Adipocyte (in vitro differentiated cells): Measurements from ENCODE around the gene IL12A.

Experiments used
- DNase-seq: peaks from one replicate; pipeline ENCODE4 v3.0.0-alpha.2; 2015; ENCODE audit warnings: low read depth
- H3K27me3 ChIP-seq: replicated peaks from 2 replicates; pipeline ENCODE4 v1.7.0; 2013; ENCODE audit warnings: mild to moderate bottlenecking, low read length, moderate library complexity; ENCODE audit not compliant: control insufficient read depth, insufficient read depth
- H3K36me3 ChIP-seq: 2 replicates; pipeline ENCODE4 v1.7.0; 2013; ENCODE audit warnings: low read length, mild to moderate bottlenecking, moderate library complexity; ENCODE audit not compliant: control insufficient read depth, insufficient read depth, severe bottlenecking
- H3K4me1 ChIP-seq: 2 replicates; pipeline ENCODE4 v1.7.0; 2013; ENCODE audit warnings: mild to moderate bottlenecking, low read length, moderate library complexity; ENCODE audit not compliant: control insufficient read depth, insufficient read depth
- H3K4me3 ChIP-seq: 2 replicates; pipeline ENCODE4 v1.7.0; 2013; ENCODE audit warnings: mild to moderate bottlenecking, low read length, moderate library complexity
- H3K9ac ChIP-seq: 2 replicates; pipeline ENCODE4 v1.7.0; 2013; ENCODE audit warnings: mild to moderate bottlenecking, low read length, moderate library complexity
- H3K9me3 ChIP-seq: 2 replicates; pipeline ENCODE4 v1.7.0; 2013; ENCODE audit warnings: mild to moderate bottlenecking, low read length, moderate library complexity; ENCODE audit not compliant: control insufficient read depth

IL12A gene

DNA sequence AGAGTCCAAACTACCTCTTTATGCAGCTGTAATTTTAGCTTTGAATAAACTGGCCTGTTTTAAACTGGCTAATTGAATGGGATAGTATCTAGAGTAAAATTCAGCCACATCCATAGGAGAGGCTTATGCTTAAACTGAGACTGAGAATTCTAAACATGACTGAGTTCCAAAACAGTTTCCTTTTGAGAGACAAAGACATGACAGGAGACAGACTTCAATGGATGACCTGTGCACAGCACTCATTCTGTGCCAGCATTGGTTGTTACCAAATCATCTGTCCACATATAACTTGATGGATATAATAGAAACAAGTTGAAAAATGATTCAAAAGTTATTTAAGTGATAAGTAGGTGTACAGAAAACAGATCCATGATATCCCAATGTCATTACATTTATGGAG, 20.9 kb downstream of the IL12A start:
- H3K9me3 ChIP-seq: no peaks in the 10 kb centered on the region

DNA sequence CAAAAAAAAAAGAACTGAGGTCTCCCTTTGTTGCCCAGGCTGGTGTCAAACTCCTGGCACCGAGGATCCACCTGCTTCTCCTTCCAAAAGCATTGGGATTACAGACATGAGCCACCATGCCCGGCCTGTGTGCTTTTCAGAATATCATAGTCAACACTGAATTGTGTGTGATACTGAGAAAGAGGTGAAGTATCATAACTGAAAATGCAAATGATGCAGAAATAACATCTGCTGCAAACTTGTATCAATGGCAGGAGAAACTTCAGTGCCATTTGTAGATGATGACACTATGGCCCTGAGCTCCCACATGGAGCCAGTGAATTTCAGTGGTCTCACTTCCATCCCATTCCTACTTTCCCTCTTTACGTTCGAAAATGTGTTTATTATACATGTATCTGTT, 21.9 kb downstream of the IL12A start:
- Histone ChIP-seq H3K4me1 (no peaks in the 10 kb centered on the region), H3K4me3 (no peak overlapping the region), H3K36me3 (no peaks in the 10 kb centered on the region), H3K9ac (no peak overlapping the region), H3K9me3 (no peaks in the 10 kb centered on the region), H3K27me3 (no peaks in the 10 kb centered on the region)
- no peak for DNase-seq

More for the DNA sequence above, 20.9 kb downstream of the IL12A start:
- Histone ChIP-seq H3K4me3 (no peak overlapping the region), H3K4me1 (no peaks in the 10 kb centered on the region), H3K27me3 (no peaks in the 10 kb centered on the region), H3K36me3 (no peaks in the 10 kb centered on the region), H3K9ac (no peak overlapping the region)
- no peak for DNase-seq

DNA sequence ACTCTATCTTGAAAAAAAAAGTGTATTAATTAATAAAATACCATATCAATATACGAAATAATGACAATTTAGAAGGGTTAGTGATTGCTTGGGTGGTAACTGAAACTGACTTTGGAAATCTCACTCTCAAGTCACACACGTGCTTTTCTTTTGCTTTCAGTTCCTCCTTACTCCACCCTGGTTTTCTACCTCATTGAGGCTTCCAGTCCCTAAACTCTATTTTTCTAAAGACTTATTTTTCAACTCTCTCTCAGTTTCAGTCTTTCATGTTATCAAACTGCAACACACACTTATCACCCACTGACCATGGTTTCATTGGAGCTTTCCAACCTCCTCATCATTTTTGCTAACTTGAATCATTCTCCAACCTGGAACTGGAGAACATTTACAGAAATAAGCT, 23.5 kb downstream of the IL12A start:
- Histone ChIP-seq H3K4me3 (no peak overlapping the region), H3K27me3 (no peaks in the 10 kb centered on the region), H3K36me3 (no peaks in the 10 kb centered on the region), H3K9me3 (no peaks in the 10 kb centered on the region), H3K4me1 (peaks cover 6% of the 10 kb centered on the region), H3K9ac (no peak overlapping the region)
- no peak for DNase-seq

DNA sequence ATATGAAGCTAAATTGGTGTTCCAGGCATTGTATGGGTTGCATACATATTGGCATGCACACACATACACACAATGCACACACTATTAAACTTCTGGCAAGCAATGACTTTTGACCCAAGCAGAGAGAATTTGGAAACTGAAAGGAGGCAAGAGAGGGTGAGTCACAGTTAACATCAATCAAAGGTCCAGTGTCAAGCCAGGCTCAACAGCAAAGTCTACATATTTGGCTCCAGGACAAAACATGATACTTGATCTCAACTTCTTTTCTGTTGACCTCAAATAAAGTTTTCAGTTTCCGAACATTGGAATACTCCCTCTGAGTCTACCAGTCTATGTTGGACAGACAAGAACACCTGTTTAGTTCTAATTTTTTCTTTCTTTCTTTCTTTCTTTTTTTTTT, 28.3 kb downstream of the IL12A start:
- peaks cover 4% of the 10 kb centered on the region for H3K27me3 ChIP-seq
- H3K9ac ChIP-seq: no peak overlapping the region
- H3K9me3 ChIP-seq: no peaks in the 10 kb centered on the region
- peaks cover 7% of the 10 kb centered on the region for H3K4me1 ChIP-seq
- H3K4me3 ChIP-seq: no peak overlapping the region
- DNase-seq: peak; percentile 17
- H3K36me3 ChIP-seq: no peaks in the 10 kb centered on the region

DNA sequence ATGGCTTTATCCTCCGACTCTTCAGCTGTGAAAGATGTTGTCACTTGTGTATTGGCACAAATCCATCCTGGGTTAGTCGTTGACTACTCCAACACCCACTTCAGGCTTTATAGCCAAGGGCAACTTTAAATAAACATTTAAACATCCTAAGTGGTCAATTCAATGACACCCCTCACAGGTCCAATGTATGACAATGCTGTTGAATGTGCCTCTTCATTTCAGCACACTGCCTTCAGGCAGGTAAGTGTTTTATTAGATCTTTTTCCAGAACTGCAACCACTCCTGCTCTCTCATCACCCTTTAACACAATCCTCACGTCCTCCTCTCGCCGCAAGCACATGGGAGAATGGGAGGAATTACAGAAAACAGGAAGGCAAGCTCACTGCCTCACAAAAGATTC, 30.3 kb downstream of the IL12A start:
- no peak overlapping the region for H3K9ac ChIP-seq
- no peak overlapping the region for H3K4me3 ChIP-seq
- peaks cover 4% of the 10 kb centered on the region for H3K27me3 ChIP-seq
- peaks cover 7% of the 10 kb centered on the region for H3K4me1 ChIP-seq
- no peaks in the 10 kb centered on the region for H3K9me3 ChIP-seq
- no peaks in the 10 kb centered on the region for H3K36me3 ChIP-seq
- DNase-seq: no peak

DNA sequence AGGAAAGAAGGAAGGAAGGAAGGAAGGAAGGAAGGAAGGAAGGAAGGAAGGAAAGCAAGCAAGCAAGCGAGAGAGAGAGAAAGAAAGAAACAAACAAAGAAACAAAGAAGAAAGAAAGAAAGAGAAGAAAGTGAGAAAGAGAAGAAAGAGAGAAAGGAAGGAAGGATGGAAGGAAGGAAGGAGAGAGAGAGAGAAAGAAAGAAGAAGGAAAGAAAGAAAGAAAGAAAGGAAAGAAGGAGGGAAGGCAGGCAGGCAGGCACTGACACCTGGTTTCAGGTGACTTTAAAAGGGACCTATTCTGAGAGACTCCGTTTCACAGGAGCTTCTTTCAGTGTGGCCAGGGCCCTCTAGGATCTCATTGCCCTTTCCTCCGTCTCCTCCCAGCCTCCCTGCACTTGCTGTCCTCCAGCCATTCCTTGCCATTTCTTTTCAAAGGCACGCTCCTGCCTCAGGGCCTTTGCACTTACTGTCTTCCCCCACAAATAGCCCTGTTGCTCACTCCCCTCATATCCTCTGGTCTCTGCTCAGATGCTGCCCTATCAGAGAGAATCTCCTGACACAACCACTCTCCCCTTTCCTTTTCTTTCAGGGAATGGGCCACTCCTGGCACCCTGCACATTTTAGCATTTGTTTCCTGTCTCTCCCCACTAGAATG, 31.5 kb downstream of the IL12A start:
- Histone ChIP-seq H3K36me3 (no peaks in the 10 kb centered on the region), H3K4me1 (peaks cover 7% of the 10 kb centered on the region), H3K9ac (no peak overlapping the region), H3K27me3 (peaks cover 4% of the 10 kb centered on the region), H3K9me3 (no peaks in the 10 kb centered on the region), H3K4me3 (no peak overlapping the region)
- no peak for DNase-seq

DNA sequence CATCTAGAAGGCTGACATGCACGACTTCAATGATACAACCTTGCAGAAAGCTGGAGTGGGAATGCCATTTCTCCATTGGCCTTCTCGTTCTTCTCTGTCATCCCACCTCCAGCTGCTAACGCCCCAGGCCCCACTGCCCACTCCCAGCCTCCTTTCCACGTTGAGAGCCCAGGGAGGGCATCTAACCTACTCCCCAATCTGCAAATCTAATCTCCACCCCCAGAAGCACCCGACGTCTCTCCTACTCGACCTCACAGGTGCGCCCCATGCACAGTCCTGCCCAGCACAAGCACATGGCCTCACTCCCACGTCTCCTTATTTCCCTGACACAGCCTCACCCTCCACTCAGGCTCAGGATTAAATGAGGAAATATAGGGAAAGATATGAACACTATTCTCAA, 33.4 kb downstream of the IL12A start:
- DNase-seq: no peak
- H3K4me1 ChIP-seq: peaks cover 2% of the 10 kb centered on the region
- no peak overlapping the region for H3K4me3 ChIP-seq
- no peaks in the 10 kb centered on the region for H3K36me3 ChIP-seq
- H3K9me3 ChIP-seq: no peaks in the 10 kb centered on the region
- no peak overlapping the region for H3K9ac ChIP-seq
- H3K27me3 ChIP-seq: peaks cover 4% of the 10 kb centered on the region

DNA sequence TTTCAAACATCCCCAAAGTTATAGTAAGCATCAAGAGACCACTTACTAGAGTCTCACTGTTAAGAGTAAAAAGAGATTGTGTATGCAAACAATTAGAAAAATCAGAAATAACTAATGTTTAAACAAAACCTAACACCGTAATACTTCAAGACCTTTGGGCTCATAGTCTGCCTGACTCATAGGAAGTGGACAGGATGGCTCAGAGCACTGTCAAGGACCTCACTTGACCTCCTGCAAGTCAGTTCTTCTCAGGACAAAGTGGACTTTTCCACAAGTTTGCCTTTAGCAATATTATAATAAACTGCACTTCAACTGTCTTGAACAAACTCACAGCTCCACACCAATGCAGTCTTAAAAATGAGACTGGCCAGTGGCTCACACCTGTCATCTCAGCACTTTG, 34.8 kb downstream of the IL12A start:
- Histone ChIP-seq H3K4me1 (peaks cover 10% of the 10 kb centered on the region), H3K9ac (no peak overlapping the region), H3K4me3 (no peak overlapping the region), H3K9me3 (no peaks in the 10 kb centered on the region), H3K27me3 (peaks cover 4% of the 10 kb centered on the region), H3K36me3 (no peaks in the 10 kb centered on the region)
- DNase-seq: no peak

DNA sequence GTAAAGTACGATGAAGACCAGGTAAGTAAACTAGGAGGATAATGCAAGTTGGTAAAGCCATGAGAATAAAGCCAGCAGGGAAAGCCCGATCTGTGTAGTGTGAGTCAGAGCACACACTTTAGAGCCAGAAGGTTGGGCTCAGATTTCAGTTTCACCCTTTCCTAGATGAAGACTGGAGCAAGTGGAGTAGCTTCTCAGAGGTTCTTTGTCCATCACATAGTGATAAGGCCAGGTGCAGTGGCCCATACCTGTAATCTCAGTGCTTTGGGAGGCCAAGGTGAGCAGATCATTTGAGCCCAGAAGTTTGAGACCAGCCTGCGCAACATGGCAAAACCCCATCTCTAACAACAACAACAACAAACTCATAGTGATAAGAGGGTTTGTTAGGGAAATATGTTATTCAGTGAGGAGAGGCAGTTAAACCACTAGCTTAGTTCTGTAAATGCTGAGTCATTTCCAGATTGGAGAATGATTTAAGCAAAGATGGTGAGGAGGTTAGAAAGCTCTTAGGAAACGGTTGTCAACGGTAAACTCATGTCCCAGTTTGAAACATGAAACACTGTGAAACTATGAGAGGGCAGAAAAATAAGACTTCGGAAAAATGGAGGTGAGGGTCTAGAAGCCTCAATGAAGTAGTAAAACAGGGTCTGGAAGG, 39.0 kb downstream of the IL12A start:
- Histone ChIP-seq H3K9ac (no peak overlapping the region), H3K4me3 (no peak overlapping the region), H3K27me3 (no peaks in the 10 kb centered on the region), H3K36me3 (no peaks in the 10 kb centered on the region), H3K4me1 (peaks cover 10% of the 10 kb centered on the region), H3K9me3 (no peaks in the 10 kb centered on the region)
- peak; percentile 71 for DNase-seq

DNA sequence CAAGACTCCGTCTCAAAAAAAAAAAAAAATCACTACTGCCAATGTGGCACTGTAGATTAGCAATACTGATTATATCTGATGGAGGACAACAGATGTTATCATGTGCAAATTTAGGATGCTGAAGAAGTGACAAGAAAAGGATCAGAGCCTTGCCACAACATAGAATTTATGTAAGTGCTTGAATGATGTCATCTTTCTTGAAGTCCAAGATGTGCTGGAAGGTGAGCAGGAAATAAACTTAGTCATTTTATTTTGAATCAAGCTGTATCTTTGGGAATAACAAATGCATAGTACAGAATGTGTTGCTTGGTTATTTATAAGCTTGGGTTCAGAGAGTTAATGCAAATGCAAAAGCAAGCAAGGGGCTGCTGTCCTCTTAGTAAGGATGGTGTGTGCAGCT, 47.1 kb downstream of the IL12A start:
- no peaks in the 10 kb centered on the region for H3K9me3 ChIP-seq
- no peak for DNase-seq
- peaks cover 9% of the 10 kb centered on the region for H3K27me3 ChIP-seq
- H3K36me3 ChIP-seq: no peaks in the 10 kb centered on the region
- no peak overlapping the region for H3K9ac ChIP-seq
- H3K4me1 ChIP-seq: peaks cover 5% of the 10 kb centered on the region
- no peak overlapping the region for H3K4me3 ChIP-seq

DNA sequence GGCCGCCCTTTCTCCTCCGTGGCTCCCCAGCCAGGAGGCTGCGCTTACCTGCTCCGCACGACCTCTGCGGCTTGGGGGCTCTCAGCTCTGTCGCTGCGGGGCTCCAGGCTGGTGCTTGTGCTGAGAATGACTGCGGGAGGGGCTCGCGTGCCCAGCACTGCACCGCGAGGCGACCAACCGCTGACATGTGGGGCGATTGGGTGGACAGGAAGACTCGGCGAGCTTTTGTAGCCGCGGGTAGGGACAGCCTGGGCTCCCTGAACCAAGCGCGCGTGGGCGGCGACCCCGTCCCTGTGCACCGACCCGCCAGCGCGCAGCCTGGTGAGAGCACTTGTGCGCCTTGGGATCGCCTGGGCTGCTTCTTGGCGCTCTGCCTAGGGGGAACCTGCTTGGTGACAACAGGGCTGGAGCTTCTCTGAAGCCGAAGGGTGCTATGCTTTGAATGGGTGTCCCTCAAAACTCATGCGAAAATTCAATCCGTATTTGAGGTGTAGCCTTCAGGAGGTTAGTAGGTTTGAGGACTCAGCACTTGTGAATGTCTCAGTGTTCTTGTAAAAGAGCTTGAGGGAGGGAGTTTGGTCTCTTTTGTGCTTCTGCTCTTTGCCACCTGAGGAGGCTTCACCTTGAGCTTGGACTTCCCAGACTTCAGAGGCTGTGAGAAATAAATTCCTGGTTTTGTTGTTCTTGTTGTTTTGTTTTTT, 50.4 kb downstream of the IL12A start:
- Histone ChIP-seq H3K36me3 (no peaks in the 10 kb centered on the region), H3K9ac (no peak overlapping the region), H3K4me1 (peaks cover 5% of the 10 kb centered on the region), H3K4me3 (peak overlapping the region; percentile 72), H3K27me3 (peaks cover 14% of the 10 kb centered on the region), H3K9me3 (peaks cover 14% of the 10 kb centered on the region)
- peak; percentile 51 for DNase-seq
